C4-2B (cell line): ENCODE measurements around the gene ZFYVE21.

Experiments
- H3K27ac ChIP-seq: fragments of 450-650 bp; 2 replicates; pipeline ENCODE4 v1.5.1; 2017
- CTCF ChIP-seq: fragments of 450-650 bp; conservative IDR thresholded peaks from 2 replicates; pipeline ENCODE4 v1.5.1; 2017; ENCODE audit warnings: mild to moderate bottlenecking
- ZFX ChIP-seq: fragments of 450-650 bp; IDR thresholded peaks from 2 replicates; pipeline ENCODE4 v1.6.1; 2017

ZFYVE21 gene

GRCh38 chr14:103739793-103740501, 24.3 kb downstream of the ZFYVE21 start:
- TF ChIP-seq ZFX (no peak), CTCF (no peak)
- no peak overlapping the region for H3K27ac ChIP-seq

- H3K27ac ChIP-seq, result no peak overlapping the region
- no peak for TF ChIP-seq CTCF
- TF ChIP-seq ZFX, result no peak
Measured at GRCh38 chr14:103740991-103741689, 25.5 kb downstream of the ZFYVE21 start.

GRCh38 chr14:103741876-103742275, 26.3 kb downstream of the ZFYVE21 start:
- no peak overlapping the region for H3K27ac ChIP-seq
- no peak for TF ChIP-seq CTCF
- no peak for TF ChIP-seq ZFX

GRCh38 chr14:103742499-103743255, 27.1 kb downstream of the ZFYVE21 start:
- no peak overlapping the region for H3K27ac ChIP-seq
- no peak for TF ChIP-seq CTCF
- TF ChIP-seq ZFX, result no peak

- TF ChIP-seq ZFX, result no peak
- no peak for TF ChIP-seq CTCF
- no peak overlapping the region for H3K27ac ChIP-seq
Measured at GRCh38 chr14:103743691-103744090, 28.1 kb downstream of the ZFYVE21 start.

- H3K27ac ChIP-seq, result no peak overlapping the region
- TF ChIP-seq ZFX (no peak), CTCF (no peak)
Measured at GRCh38 chr14:103744621-103745395, 29.2 kb downstream of the ZFYVE21 start.
